Omental fat pad (tissue), 4 donors: ENCODE measurements around the gene ACBD6. TPM values are rescaled to one million over a fixed set of nuclear protein-coding genes. Genes with fewer than 3 reads are reported as not detected.

Source experiments
- ATAC-seq: fragments of 150-250 bp; one replicate; pipeline ENCODE4 v1.9.1; 2016; ENCODE audit warnings: mild to moderate bottlenecking, moderate library complexity; ENCODE audit not compliant: low FRiP score
- DNase-seq: peaks from one replicate; pipeline ENCODE4 v3.0.0-alpha.2; 2019; ENCODE audit warnings: low spot score
- total RNA-seq, 4 donors: library from RNA; depleted of rRNA; stranded (reverse); fragments of >200 nt; gene quantifications; one replicate each; pipeline ENCODE4 v1.1.0, GENCODE V29; 2016
- TF ChIP-seq, protein P1 (sequence below), 3 donors: fragments of 450-650 bp; IDR thresholded peaks; one replicate each; pipeline ENCODE4 v1.5.1; 2016 to 2017; ENCODE audit warnings: antibody characterized with exemption in 3 of 3, mild to moderate bottlenecking in 3 of 3, moderate library complexity in 2 of 3

ACBD6 gene
- total RNA-seq, 4 donors from 2014 or later: 30.0 to 46.2 (median 38.9) TPM

GRCh38 chr1:180345148-180345547 lies 157.2 kb downstream of the ACBD6 start:
- ATAC-seq (no peak), DNase-seq (no peak)
- TF ChIP-seq, protein P1, sequence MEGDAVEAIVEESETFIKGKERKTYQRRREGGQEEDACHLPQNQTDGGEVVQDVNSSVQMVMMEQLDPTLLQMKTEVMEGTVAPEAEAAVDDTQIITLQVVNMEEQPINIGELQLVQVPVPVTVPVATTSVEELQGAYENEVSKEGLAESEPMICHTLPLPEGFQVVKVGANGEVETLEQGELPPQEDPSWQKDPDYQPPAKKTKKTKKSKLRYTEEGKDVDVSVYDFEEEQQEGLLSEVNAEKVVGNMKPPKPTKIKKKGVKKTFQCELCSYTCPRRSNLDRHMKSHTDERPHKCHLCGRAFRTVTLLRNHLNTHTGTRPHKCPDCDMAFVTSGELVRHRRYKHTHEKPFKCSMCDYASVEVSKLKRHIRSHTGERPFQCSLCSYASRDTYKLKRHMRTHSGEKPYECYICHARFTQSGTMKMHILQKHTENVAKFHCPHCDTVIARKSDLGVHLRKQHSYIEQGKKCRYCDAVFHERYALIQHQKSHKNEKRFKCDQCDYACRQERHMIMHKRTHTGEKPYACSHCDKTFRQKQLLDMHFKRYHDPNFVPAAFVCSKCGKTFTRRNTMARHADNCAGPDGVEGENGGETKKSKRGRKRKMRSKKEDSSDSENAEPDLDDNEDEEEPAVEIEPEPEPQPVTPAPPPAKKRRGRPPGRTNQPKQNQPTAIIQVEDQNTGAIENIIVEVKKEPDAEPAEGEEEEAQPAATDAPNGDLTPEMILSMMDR (IDR thresholded peaks at IDR 0.05): no peak

- TF ChIP-seq, protein P1 (IDR thresholded peaks at IDR 0.05): no peak
- DNase-seq (no peak), ATAC-seq (no peak)
Measured at GRCh38 chr1:180343921-180344769, 158.2 kb downstream of the ACBD6 start.

GRCh38 chr1:180327089-180327488 lies 175.3 kb downstream of the ACBD6 start:
- no peak for ATAC-seq
- TF ChIP-seq, protein P1 (IDR thresholded peaks at IDR 0.05): no peak
- no peak for DNase-seq

GRCh38 chr1:180312926-180313325 lies 189.5 kb downstream of the ACBD6 start:
- TF ChIP-seq, protein P1 (IDR thresholded peaks at IDR 0.05): no peak
- no peak for ATAC-seq
- no peak for DNase-seq

DNA sequence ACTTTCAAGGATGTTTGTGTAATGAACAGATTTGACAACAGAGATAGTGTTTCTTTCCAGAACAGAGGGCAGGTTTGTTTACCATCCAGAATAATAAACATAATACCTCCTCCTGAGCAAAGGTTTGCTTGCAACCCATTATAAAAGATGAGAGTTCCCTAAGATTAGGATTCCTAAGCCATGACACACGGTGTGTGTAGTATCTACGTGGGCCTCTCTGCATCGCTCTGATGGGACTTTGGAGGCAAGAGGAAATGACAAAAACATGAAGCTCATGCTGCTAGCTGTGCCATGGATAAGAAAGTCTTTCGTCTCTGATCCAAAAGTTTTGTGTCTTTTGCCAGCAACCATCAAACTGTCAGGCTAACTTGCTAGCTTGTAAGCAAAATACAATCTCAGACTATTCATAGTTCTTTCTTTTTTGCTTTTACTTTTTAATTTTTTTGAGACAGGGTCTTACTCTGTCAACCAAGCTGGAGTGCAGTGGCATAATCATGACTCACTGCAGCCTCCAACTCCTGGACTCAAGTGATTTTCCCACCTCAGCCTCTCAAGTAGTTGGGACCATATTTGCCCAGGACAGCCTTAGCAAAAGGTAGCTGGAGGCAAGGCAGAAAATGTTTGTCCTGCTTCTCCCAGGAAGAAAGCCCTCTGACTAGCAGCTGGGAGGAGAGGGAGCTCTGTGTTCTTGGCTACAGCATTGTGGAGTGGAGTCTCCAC lies 191.2 kb downstream of the ACBD6 start:
- ATAC-seq: no peak
- TF ChIP-seq, protein P1 (IDR thresholded peaks at IDR 0.05): no peak
- no peak for DNase-seq

GRCh38 chr1:180310095-180310494 lies 192.3 kb downstream of the ACBD6 start:
- TF ChIP-seq, protein P1 (IDR thresholded peaks at IDR 0.05): no peak
- ATAC-seq (no peak), DNase-seq (no peak)
